GM18868 (cell line): ENCODE measurements around the gene ASPSCR1.

Source experiments
- ATAC-seq: cut with Tn5 transposase; IDR thresholded peaks from one replicate; pipeline ENCODE4 v1.9.1; 2021; ENCODE audit warnings: mild to moderate bottlenecking, moderate library complexity; ENCODE audit not compliant: unreplicated experiment

Gene ASPSCR1

GRCh38 chr17:81960130-81960958 lies 17.1 kb upstream of the ASPSCR1 start:
- no peak for ATAC-seq

GRCh38 chr17:81961087-81961511 lies 16.3 kb upstream of the ASPSCR1 start, which contains the start of gene NOTUM:
Gene NOTUM (minus strand): TSS chr17:81961187. CDS start chr17:81960909, 278 bp downstream.
- no peak for ATAC-seq

GRCh38 chr17:81961521-81962498 lies 15.6 kb upstream of the ASPSCR1 start:
- ATAC-seq, result no peak

GRCh38 chr17:81962499-81963441 lies 14.7 kb upstream of the ASPSCR1 start:
- ATAC-seq, result no peak

- ATAC-seq, result no peak
These were observed 13.2 kb upstream of the ASPSCR1 start for GRCh38 chr17:81964081-81964849.

- no peak for ATAC-seq
These were observed 10.8 kb upstream of the ASPSCR1 start for GRCh38 chr17:81966343-81967243.

- ATAC-seq, result no peak
These were observed 10.2 kb upstream of the ASPSCR1 start for GRCh38 chr17:81967244-81967532.

- ATAC-seq, result no peak
These were observed 9.7 kb upstream of the ASPSCR1 start for GRCh38 chr17:81967533-81968395.

GRCh38 chr17:81968396-81968745 lies 9.1 kb upstream of the ASPSCR1 start:
- ATAC-seq, result no peak

- ATAC-seq, result no peak
These were observed 8.3 kb upstream of the ASPSCR1 start for GRCh38 chr17:81968850-81969812.

GRCh38 chr17:81973432-81973831 lies 4.0 kb upstream of the ASPSCR1 start:
- ATAC-seq, result no peak

GRCh38 chr17:81976332-81977210 lies 858 bp upstream of the ASPSCR1 start:
- ATAC-seq, result no peak

- no peak for ATAC-seq
These were observed 1.3 kb downstream of the ASPSCR1 start for GRCh38 chr17:81978524-81979298.

GRCh38 chr17:81980122-81980521 lies 2.7 kb downstream of the ASPSCR1 start:
- no peak for ATAC-seq

- ATAC-seq, result no peak
These were observed 3.4 kb downstream of the ASPSCR1 start for GRCh38 chr17:81980707-81981343.
